Esophagus muscularis mucosa (tissue), 4 donors: ENCODE data around the gene LIMK2. TPM values are rescaled to one million over a fixed set of nuclear protein-coding genes. Genes with fewer than 3 reads are reported as not detected.

Experiments
- DNase-seq: peaks from one replicate; pipeline ENCODE4 v3.0.0-alpha.2; 2017; ENCODE audit errors: extremely low spot score
- H3K27ac ChIP-seq, 4 donors: fragments of 200-600 bp; sonication (generic); replicated peaks in 1 of 4; 1 replicate in 3 of 4; 2 replicates in 1 of 4; pipeline ENCODE4 v1.5.1; 2016 to 2019; ENCODE audit warnings: mild to moderate bottlenecking in 1 of 4
- H3K27me3 ChIP-seq, 4 donors: fragments of 200-600 bp; sonication (generic); one replicate each; pipeline versions ENCODE4 v1.5.1 to v1.6.0; 2016 to 2019
- H3K36me3 ChIP-seq, 4 donors: fragments of 200-600 bp; sonication (generic); one replicate each; pipeline ENCODE4 v1.5.1; 2016 to 2019
- H3K4me1 ChIP-seq, 4 donors: fragments of 200-600 bp; sonication (generic); one replicate each; pipeline ENCODE4 v1.5.1; 2016 to 2019
- H3K4me3 ChIP-seq, 4 donors: fragments of 200-600 bp; sonication (generic); 1 replicate in 2 of 4; 2 replicates in 2 of 4; pipeline ENCODE4 v1.5.1; 2016 to 2019; ENCODE audit warnings: mild to moderate bottlenecking in 4 of 4, moderate library complexity in 1 of 4
- H3K9me3 ChIP-seq, 4 donors: fragments of 200-600 bp; sonication (generic); 1 replicate in 3 of 4; 2 replicates in 1 of 4; pipeline ENCODE4 v1.5.1; 2016 to 2019
- CTCF ChIP-seq, 3 experiments: fragments of 200-600 bp in 2 of 3; fragments of 450-650 bp in 1 of 3; sonication (generic) in 2 of 3; IDR thresholded peaks; one replicate each; pipeline ENCODE4 v1.5.1; 2017 to 2019; ENCODE audit warnings: antibody characterized with exemption in 3 of 3, mild to moderate bottlenecking in 2 of 3, moderate library complexity in 1 of 3
- EP300 ChIP-seq: sonication (generic); formaldehyde crosslinking; IDR thresholded peaks from one replicate; pipeline ENCODE4 v1.6.1; 2017; ENCODE audit warnings: antibody characterized with exemption
- POLR2A ChIP-seq: fragments of 450-650 bp; IDR thresholded peaks from one replicate; pipeline ENCODE4 v1.6.1; 2017; ENCODE audit warnings: antibody characterized with exemption, moderate library complexity, mild to moderate bottlenecking, low read depth
- POLR2AphosphoS5 ChIP-seq, 2 donors: sonication (generic); formaldehyde crosslinking; IDR thresholded peaks; one replicate each; pipeline ENCODE4 v1.6.1; 2017; ENCODE audit warnings: antibody characterized with exemption in 2 of 2
- WGBS: methylation state at CpG from one replicate; pipeline ENCODE4 v1.1.5; 2018; 5-methylcytosine and 5-hydroxymethylcytosine counted together
- intact Hi-C: fragments of 100-400 bp; cut with DNase I; formaldehyde crosslinking; loops from one replicate; pipeline ENCODE4 v1.15.1; 2023
- total RNA-seq, 4 donors: library from RNA; depleted of rRNA; stranded (reverse); fragments of >200 nt; gene quantifications; one replicate each; pipeline versions ENCODE4 v1.1.0 to v1.2.1, GENCODE V29; 2016

The LIMK2 gene
- total RNA-seq, 4 donors from 2014 or later: 12.0 to 18.2 (median 14.3) TPM

GRCh38 chr22:31211482-31211861, 626 bp upstream of the LIMK2 start:
- no peak for TF ChIP-seq EP300
- no peak for TF ChIP-seq CTCF (IDR thresholded peaks at IDR 0.05)
- no peak for TF ChIP-seq POLR2A
- TF ChIP-seq POLR2AphosphoS5 (IDR thresholded peaks at IDR 0.05): no peak
- H3K4me3 ChIP-seq: peak overlapping the region; percentile 68 to 96 (median 92)
- H3K4me1 ChIP-seq: peaks cover 29 to 44% (median 41%) of the 10 kb centered on the region in 4 donors
- no peak for DNase-seq
- H3K9me3 ChIP-seq: no peaks in the 10 kb centered on the region
- 83% methylated on average over 7 of the region's 7 CpGs for WGBS
- no peaks in the 10 kb centered on the region for H3K27me3 ChIP-seq
- intact Hi-C loops: loop anchor here (2.0 kb wide), 1 partner anchor 61 kb away; no protein-coding TSS in a partner anchor
- peaks cover 0 to 8% (median 3%) of the 10 kb centered on the region in 4 donors for H3K36me3 ChIP-seq
- peak overlapping the region; percentile 78 to 86 (median 84) for H3K27ac ChIP-seq

GRCh38 chr22:31212783-31213629, 908 bp downstream of the LIMK2 start:
- Histone ChIP-seq H3K4me1 (peaks cover 37 to 46% (median 40%) of the 10 kb centered on the region in 4 donors), H3K36me3 (no peaks in the 10 kb centered on the region), H3K27ac (peak overlapping the region; percentile 78 to 86 (median 84)), H3K9me3 (no peaks in the 10 kb centered on the region), H3K4me3 (peak overlapping the region; percentile 68 to 96 (median 92)), H3K27me3 (no peaks in the 10 kb centered on the region)
- intact Hi-C loops: no loop called here
- no peak for DNase-seq
- TF ChIP-seq POLR2AphosphoS5 (IDR thresholded peaks at IDR 0.05) (no peak), CTCF (IDR thresholded peaks at IDR 0.05) (no peak), EP300 (no peak), POLR2A (no peak)
- WGBS: 28% methylated on average over 11 of the region's 11 CpGs

- 91% methylated on average over 6 of the region's 6 CpGs for WGBS
- Histone ChIP-seq H3K27me3 (no peaks in the 10 kb centered on the region), H3K9me3 (no peaks in the 10 kb centered on the region), H3K4me3 (no peak overlapping the region), H3K27ac (no peak overlapping the region), H3K36me3 (no peaks in the 10 kb centered on the region), H3K4me1 (peaks cover 49 to 56% (median 52%) of the 10 kb centered on the region in 4 donors)
- intact Hi-C loops: no loop called here
- no peak for TF ChIP-seq EP300
- TF ChIP-seq CTCF (IDR thresholded peaks at IDR 0.05): no peak
- TF ChIP-seq POLR2AphosphoS5 (IDR thresholded peaks at IDR 0.05): no peak
- TF ChIP-seq POLR2A: no peak
- no peak for DNase-seq
These were observed 3.0 kb downstream of the LIMK2 start for GRCh38 chr22:31215018-31215535.

- Histone ChIP-seq H3K9me3 (no peaks in the 10 kb centered on the region), H3K4me3 (no peak overlapping the region), H3K4me1 (peaks cover 21 to 41% (median 30%) of the 10 kb centered on the region in 4 donors), H3K27ac (peak overlapping the region in 3 of 4 donors; percentile 58 to 62 (median 60)), H3K27me3 (no peaks in the 10 kb centered on the region), H3K36me3 (no peaks in the 10 kb centered on the region)
- intact Hi-C loops: no loop called here
- 44% methylated on average over 4 of the region's 4 CpGs for WGBS
- no peak for TF ChIP-seq CTCF (IDR thresholded peaks at IDR 0.05)
- TF ChIP-seq POLR2AphosphoS5 (IDR thresholded peaks at IDR 0.05): no peak
- no peak for TF ChIP-seq EP300
- TF ChIP-seq POLR2A: no peak
- no peak for DNase-seq
These were observed 6.6 kb downstream of the LIMK2 start for GRCh38 chr22:31218565-31219262.
